Activated naive CD8-positive, alpha-beta T cell (primary cell): ENCODE measurements around the gene STAT5B.
"Not testable (repeated sequence)": the region's sequence is repeated elsewhere in the genome, so short reads cannot be mapped to it uniquely, and the experiment has no call there.

Source experiments
- H3K27ac Mint-ChIP-seq: one replicate; pipeline ENCODE4 v1.8.0; 2021; ENCODE audit warnings: mixed read lengths
- H3K27me3 Mint-ChIP-seq: one replicate; pipeline ENCODE4 v1.8.0; 2021; ENCODE audit warnings: mixed read lengths
- H3K36me3 Mint-ChIP-seq: one replicate; pipeline ENCODE4 v1.8.0; 2021; ENCODE audit warnings: mixed read lengths
- H3K4me1 Mint-ChIP-seq: one replicate; pipeline ENCODE4 v1.8.0; 2021; ENCODE audit warnings: low read depth, mixed read lengths
- H3K4me3 Mint-ChIP-seq: one replicate; pipeline ENCODE4 v1.8.0; 2021; ENCODE audit warnings: mild to moderate bottlenecking, mixed read lengths
- H3K9me3 Mint-ChIP-seq: one replicate; pipeline ENCODE4 v1.8.0; 2021; ENCODE audit warnings: low read depth, mixed read lengths

Gene STAT5B

GRCh38 chr17:42311240-42312034, 35.2 kb upstream of the STAT5B start:
- peak overlapping the region; percentile 94 for H3K27ac Mint-ChIP-seq
- H3K36me3 Mint-ChIP-seq = peaks cover 5% of the 10 kb centered on the region
- peaks cover 68% of the 10 kb centered on the region for H3K4me1 Mint-ChIP-seq
- H3K27me3 Mint-ChIP-seq = no peaks in the 10 kb centered on the region
- peak overlapping the region; percentile 83 for H3K4me3 Mint-ChIP-seq
- H3K9me3 Mint-ChIP-seq = no peaks in the 10 kb centered on the region

DNA sequence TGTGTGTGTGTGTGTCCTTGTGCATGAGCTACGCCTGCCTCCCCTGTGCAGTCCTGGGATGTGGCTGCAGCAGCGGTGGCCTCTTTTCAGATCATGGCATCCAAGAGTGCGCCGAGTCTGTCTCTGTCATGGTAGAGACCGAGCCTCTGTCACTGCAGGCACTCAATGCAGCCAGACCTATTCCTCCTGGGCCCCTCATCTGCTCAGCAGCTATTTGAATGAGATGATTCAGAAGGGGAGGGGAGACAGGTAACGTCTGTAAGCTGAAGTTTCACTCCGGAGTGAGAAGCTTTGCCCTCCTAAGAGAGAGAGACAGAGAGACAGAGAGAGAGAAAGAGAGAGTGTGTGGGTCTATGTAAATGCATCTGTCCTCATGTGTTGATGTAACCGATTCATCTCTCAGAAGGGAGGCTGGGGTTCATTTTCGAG, 34.6 kb upstream of the STAT5B start:
- peak overlapping the region; percentile 83 for H3K4me3 Mint-ChIP-seq
- peak overlapping the region; percentile 94 for H3K27ac Mint-ChIP-seq
- peaks cover 5% of the 10 kb centered on the region for H3K36me3 Mint-ChIP-seq
- H3K4me1 Mint-ChIP-seq = peaks cover 67% of the 10 kb centered on the region
- no peaks in the 10 kb centered on the region for H3K27me3 Mint-ChIP-seq
- no peaks in the 10 kb centered on the region for H3K9me3 Mint-ChIP-seq

- peak overlapping the region; percentile 94 for H3K27ac Mint-ChIP-seq
- peaks cover 5% of the 10 kb centered on the region for H3K36me3 Mint-ChIP-seq
- peaks cover 61% of the 10 kb centered on the region for H3K4me1 Mint-ChIP-seq
- H3K4me3 Mint-ChIP-seq = peak overlapping the region; percentile 83
- H3K9me3 Mint-ChIP-seq = no peaks in the 10 kb centered on the region
- H3K27me3 Mint-ChIP-seq = no peaks in the 10 kb centered on the region
Measured at GRCh38 chr17:42309986-42310786, 34.0 kb upstream of the STAT5B start.

DNA sequence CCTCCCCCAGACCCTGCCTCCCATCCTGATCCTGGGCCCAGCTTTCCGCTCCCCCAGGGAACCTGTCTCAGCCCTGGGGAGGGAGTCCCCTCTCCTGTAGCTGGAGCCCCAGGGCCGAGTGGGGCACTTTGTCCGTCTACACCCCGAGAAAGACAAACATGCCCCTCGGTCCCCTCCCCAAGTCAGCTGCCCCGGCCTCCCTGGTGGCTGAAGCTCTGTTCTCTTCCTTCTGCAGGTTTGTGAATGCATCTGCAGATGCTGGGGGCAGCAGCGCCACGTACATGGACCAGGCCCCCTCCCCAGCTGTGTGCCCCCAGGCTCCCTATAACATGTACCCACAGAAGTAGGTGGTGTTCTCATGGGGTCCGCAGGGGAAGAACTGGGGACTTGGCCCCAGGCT, 33.0 kb upstream of the STAT5B start:
- Mint-ChIP-seq H3K36me3 (peaks cover 8% of the 10 kb centered on the region), H3K4me3 (no peak overlapping the region), H3K27me3 (no peaks in the 10 kb centered on the region), H3K27ac (peak overlapping the region; percentile 94), H3K9me3 (no peaks in the 10 kb centered on the region), H3K4me1 (peaks cover 58% of the 10 kb centered on the region)

DNA sequence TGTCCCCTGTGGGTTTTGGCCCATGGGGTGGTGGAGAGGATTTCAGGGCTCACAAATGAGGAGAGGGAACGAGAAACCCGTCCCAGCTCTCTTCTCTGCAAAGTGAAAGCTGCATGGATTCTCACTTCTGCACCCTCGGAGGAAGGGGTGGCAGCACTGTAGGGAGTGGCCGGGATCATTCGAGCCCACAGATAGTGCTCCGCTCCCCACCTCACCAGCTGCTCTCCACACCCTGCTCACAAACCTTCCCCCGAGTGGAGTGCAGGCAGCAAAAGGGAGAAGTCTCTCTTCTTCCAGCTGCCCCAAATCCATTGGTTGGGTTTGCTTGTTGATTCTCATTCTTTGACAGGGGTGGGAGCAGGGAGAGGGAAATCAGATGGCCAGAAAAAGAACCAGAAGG, 32.3 kb upstream of the STAT5B start:
- peaks cover 54% of the 10 kb centered on the region for H3K4me1 Mint-ChIP-seq
- H3K9me3 Mint-ChIP-seq = no peaks in the 10 kb centered on the region
- H3K36me3 Mint-ChIP-seq = peaks cover 10% of the 10 kb centered on the region
- H3K27ac Mint-ChIP-seq = peak overlapping the region; percentile 4
- H3K4me3 Mint-ChIP-seq = no peak overlapping the region
- H3K27me3 Mint-ChIP-seq = no peaks in the 10 kb centered on the region

DNA sequence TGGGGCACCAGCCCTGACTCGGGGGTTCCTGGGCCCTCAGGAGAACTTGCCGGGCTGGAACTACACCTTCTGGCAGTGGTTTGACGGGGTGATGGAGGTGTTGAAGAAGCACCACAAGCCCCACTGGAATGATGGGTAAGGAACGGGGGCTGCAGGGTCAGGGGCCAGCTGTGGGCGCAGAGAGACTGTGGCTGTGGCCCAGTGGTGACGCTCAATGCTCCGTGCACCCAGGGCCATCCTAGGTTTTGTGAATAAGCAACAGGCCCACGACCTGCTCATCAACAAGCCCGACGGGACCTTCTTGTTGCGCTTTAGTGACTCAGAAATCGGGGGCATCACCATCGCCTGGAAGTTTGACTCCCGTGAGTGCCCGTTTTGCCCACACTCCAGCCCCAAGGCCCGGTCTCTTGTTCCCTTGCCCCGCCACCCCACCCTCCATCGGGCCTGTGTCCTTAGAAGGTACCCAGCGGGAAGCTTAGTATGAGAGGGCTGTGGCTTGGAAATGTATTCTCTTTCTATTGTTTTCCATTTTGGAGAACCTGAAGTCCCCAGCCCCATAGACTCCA, 31.3 kb upstream of the STAT5B start:
- Mint-ChIP-seq H3K36me3 (peaks cover 13% of the 10 kb centered on the region), H3K27me3 (no peaks in the 10 kb centered on the region), H3K4me3 (no peak overlapping the region), H3K9me3 (no peaks in the 10 kb centered on the region), H3K4me1 (peaks cover 48% of the 10 kb centered on the region), H3K27ac (no peak overlapping the region)

DNA sequence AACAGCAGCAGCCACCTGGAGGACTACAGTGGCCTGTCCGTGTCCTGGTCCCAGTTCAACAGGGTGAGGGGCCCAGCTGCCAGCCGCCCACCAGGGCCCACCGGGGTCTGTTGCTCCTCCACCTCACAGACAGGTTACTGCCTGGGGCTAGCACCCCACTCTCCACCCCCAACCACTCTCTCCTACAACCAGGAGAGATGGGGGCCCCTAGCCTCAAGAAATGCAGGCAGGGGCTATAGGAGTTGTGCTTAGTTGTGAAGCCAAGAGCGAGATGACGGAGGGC, 30.1 kb upstream of the STAT5B start:
- no peaks in the 10 kb centered on the region for H3K27me3 Mint-ChIP-seq
- H3K36me3 Mint-ChIP-seq = peaks cover 16% of the 10 kb centered on the region
- H3K27ac Mint-ChIP-seq = peak overlapping the region; percentile 78
- H3K9me3 Mint-ChIP-seq = no peaks in the 10 kb centered on the region
- H3K4me1 Mint-ChIP-seq = peaks cover 45% of the 10 kb centered on the region
- H3K4me3 Mint-ChIP-seq = no peak overlapping the region

DNA sequence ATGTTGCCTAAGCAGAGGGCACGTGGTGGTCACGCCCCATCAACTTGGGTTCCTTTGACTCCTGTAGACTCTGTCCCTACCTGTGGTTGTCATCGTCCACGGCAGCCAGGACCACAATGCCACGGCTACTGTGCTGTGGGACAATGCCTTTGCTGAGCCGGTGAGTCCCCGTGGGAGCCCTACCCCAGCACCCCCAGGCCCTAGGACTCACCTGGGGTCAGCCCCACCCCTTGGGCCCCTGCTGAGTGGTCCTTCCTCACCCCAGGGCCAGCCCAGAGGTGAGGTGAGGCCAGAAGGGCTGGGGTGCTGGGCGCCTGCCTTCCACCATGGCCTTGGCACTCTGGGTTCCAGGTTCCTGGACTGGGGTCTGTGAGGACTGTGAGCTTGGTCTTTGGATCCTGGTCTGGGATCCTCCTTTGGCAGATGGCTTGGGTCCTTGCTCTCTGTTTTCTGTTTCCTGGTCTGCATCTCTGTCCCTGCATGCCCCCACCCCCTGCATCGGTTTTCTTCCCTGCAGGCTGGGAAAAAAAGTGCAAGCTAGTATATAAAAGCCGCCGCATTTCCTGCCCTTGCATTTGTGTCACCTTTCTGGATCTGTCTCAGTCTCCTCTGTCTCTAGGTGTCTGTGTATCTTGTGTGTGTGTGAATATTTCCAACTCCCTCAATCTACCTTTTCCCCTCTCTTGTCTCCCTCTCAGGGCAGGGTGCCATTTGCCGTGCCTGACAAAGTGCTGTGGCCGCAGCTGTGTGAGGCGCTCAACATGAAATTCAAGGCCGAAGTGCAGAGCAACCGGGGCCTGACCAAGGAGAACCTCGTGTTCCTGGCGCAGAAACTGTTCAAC, 29.6 kb upstream of the STAT5B start:
- Mint-ChIP-seq H3K4me3 (peak overlapping the region; percentile 22), H3K4me1 (peaks cover 40% of the 10 kb centered on the region), H3K9me3 (no peaks in the 10 kb centered on the region), H3K27me3 (no peaks in the 10 kb centered on the region), H3K27ac (peak overlapping the region; percentile 78), H3K36me3 (peaks cover 14% of the 10 kb centered on the region)

DNA sequence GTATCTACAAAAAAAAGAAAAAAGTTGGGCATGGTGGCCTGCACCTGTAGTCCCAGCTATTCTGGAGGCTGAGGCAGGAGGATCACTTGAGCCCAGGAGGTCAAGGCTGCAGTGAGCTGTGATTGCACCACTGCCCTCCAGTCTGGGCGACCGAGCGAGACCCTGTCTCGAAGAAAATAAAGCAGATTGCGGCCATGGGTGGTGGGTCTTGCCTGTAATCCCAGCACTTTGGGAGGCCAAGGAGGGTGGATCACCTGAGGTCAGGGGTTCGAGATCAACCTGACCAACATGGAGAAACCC, 28.8 kb upstream of the STAT5B start:
- peaks cover 11% of the 10 kb centered on the region for H3K36me3 Mint-ChIP-seq
- H3K27me3 Mint-ChIP-seq, H3K4me3 Mint-ChIP-seq, H3K9me3 Mint-ChIP-seq, H3K27ac Mint-ChIP-seq: not testable (repeated sequence)
- H3K4me1 Mint-ChIP-seq = peaks cover 32% of the 10 kb centered on the region

DNA sequence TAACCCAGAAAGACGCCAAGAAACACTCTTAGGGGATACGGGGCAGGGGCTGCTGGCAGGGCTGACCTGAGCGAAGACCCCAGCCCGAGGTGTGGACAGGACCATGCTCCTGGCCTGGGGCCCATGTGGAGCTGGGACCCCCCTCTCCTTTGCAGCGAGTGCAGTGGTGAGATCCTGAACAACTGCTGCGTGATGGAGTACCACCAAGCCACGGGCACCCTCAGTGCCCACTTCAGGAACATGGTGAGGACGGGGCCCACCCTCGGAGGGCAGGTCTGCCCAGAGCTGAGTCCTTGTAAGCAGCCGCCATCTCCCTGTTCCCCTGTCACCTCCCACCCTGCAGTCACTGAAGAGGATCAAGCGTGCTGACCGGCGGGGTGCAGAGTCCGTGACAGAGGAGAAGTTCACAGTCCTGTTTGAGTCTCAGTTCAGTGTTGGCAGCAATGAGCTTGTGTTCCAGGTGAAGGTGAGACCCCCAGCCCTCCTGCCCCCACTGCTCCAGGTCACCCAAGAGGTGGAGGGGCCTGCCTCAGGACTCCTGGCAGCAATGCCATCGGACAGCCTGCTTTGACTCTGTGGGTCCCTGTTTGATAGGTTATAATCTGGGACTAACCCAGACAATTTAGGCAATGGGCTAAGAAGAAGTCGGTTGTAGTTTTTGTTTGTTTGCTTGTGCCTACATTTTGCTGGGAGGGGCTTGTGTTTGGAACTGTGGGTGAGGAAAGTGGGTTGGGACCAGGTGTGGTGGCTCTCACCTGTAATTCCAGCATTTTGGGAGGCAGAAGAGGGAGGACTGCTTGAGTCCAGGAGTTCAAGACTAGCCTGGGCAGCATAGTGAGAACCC, 28.2 kb upstream of the STAT5B start:
- peak overlapping the region; percentile 34 for H3K27ac Mint-ChIP-seq
- no peaks in the 10 kb centered on the region for H3K27me3 Mint-ChIP-seq
- no peaks in the 10 kb centered on the region for H3K9me3 Mint-ChIP-seq
- H3K36me3 Mint-ChIP-seq = peaks cover 11% of the 10 kb centered on the region
- no peak overlapping the region for H3K4me3 Mint-ChIP-seq
- H3K4me1 Mint-ChIP-seq = peaks cover 27% of the 10 kb centered on the region

DNA sequence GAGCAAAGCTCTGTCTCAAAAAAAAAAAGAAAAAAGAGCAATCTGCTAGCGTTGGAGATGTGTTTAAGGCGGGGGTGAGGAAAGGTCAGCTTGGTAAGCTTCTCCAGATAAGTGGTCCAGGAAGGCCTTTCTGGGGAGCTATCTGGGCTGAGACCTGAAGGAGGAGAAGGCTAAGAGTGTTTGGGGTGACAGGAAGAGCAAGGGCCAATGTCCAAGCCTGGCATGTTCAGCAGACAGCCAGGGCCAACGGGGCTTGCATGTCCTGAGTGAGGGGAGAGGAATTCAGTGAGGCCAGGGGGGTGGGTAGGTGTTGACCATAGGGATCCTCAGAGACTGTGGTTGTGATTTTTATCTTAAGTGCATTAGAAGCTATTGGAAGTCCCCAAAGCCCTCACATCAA, 27.5 kb upstream of the STAT5B start:
- H3K9me3 Mint-ChIP-seq = no peaks in the 10 kb centered on the region
- H3K27me3 Mint-ChIP-seq = no peaks in the 10 kb centered on the region
- H3K4me1 Mint-ChIP-seq = peaks cover 24% of the 10 kb centered on the region
- peak overlapping the region; percentile 46 for H3K27ac Mint-ChIP-seq
- peaks cover 11% of the 10 kb centered on the region for H3K36me3 Mint-ChIP-seq
- no peak overlapping the region for H3K4me3 Mint-ChIP-seq

GRCh38 chr17:42301022-42301421, 24.8 kb upstream of the STAT5B start:
- Mint-ChIP-seq H3K4me3 (no peak overlapping the region), H3K27ac (no peak overlapping the region), H3K27me3 (no peaks in the 10 kb centered on the region), H3K4me1 (peaks cover 21% of the 10 kb centered on the region), H3K36me3 (peaks cover 11% of the 10 kb centered on the region), H3K9me3 (no peaks in the 10 kb centered on the region)

GRCh38 chr17:42299913-42300312, 23.7 kb upstream of the STAT5B start:
- Mint-ChIP-seq H3K4me1 (peaks cover 25% of the 10 kb centered on the region), H3K36me3 (peaks cover 11% of the 10 kb centered on the region)
- H3K27ac Mint-ChIP-seq, H3K9me3 Mint-ChIP-seq, H3K4me3 Mint-ChIP-seq, H3K27me3 Mint-ChIP-seq: not testable (repeated sequence)

GRCh38 chr17:42299361-42299760, 23.2 kb upstream of the STAT5B start:
- not testable (repeated sequence) for H3K9me3 Mint-ChIP-seq, H3K36me3 Mint-ChIP-seq, H3K27me3 Mint-ChIP-seq, H3K4me3 Mint-ChIP-seq, H3K27ac Mint-ChIP-seq
- peaks cover 23% of the 10 kb centered on the region for H3K4me1 Mint-ChIP-seq
